ENCODE measurements around the gene PROCR. TPM values are rescaled to one million over a fixed set of nuclear protein-coding genes. Genes with fewer than 3 reads are reported as not detected.

PROCR gene
- total and polyA plus RNA-seq, 9 of the 15 experiments (the other 6 are each of a cell fraction or from before 2014, with no cell fraction given): 1.6 to 7.1 (median 4.0) TPM

GRCh38 chr20:35174458-35175216 lies 2.8 kb downstream of the PROCR start (continued):
- TF ChIP-seq GATAD2A (IDR thresholded peaks at IDR 0.05) (0 out of 2 replicates have a peak, but pooled peaks have one; percentile 41), KLF1 (tag; IDR thresholded peaks at IDR 0.05) (no peak), TBP (optimal IDR thresholded peaks at IDR 0.05; ENCODE audit: low read depth, low read length) (peak; percentile 54), RBFOX2 (IDR thresholded peaks at IDR 0.05; ENCODE audit: low read depth, low read length) (peak; percentile 83), ZNF76 (CRISPR knock-in tag; IDR thresholded peaks at IDR 0.05; ENCODE audit: borderline replicate concordance) (0 out of 2 replicates have a peak, but pooled peaks have one; percentile 32), NUFIP1 (IDR thresholded peaks at IDR 0.05; ENCODE audit: partially characterized antibody) (no peak), GATA2 (CRISPR knock-in tag; IDR thresholded peaks at IDR 0.05) (no peak), CTBP1 (IDR thresholded peaks at IDR 0.05; ENCODE audit: borderline replicate concordance) (peak; percentile 50; the same call in 1 of the 2 replicates), ATF1 (CRISPR knock-in tag; IDR thresholded peaks at IDR 0.05) (no peak), ATF1 (tag; IDR thresholded peaks at IDR 0.05) (peak; percentile 33; the same call in 1 of the 2 replicates), CXXC5 (CRISPR knock-in tag; IDR thresholded peaks at IDR 0.05) (peak; percentile 58; the same call in 1 of the 2 replicates), HDAC1 (IDR thresholded peaks at IDR 0.05) (peak in 1 of 2 experiments; percentile 52; a peak in 2 of 4 replicates), RB1 (IDR thresholded peaks at IDR 0.05; ENCODE audit: low read depth) (no peak), ZNF778 (CRISPR knock-in tag; IDR thresholded peaks at IDR 0.05) (no peak), ZBTB7A (IDR thresholded peaks at IDR 0.05; ENCODE audit: borderline replicate concordance, control insufficient read depth, low read depth, low read length) (0 out of 2 replicates have a peak, but pooled peaks have one; percentile 13), POLR2B (IDR thresholded peaks at IDR 0.05; ENCODE audit: low read depth, partially characterized antibody) (peak; percentile 41), AFF4 (CRISPR knock-in tag; IDR thresholded peaks at IDR 0.05) (no peak), HMG20A (CRISPR knock-in tag; conservative IDR thresholded peaks at IDR 0.05) (no peak), ILF3 (IDR thresholded peaks at IDR 0.05; ENCODE audit: borderline replicate concordance) (no peak), ZNF561 (CRISPR knock-in tag; conservative IDR thresholded peaks at IDR 0.05) (no peak), ELF1 (tag; IDR thresholded peaks at IDR 0.05) (no peak), ZNF175 (CRISPR knock-in tag; IDR thresholded peaks at IDR 0.05; ENCODE audit: low read depth) (no peak), MAZ (CRISPR knock-in tag; conservative IDR thresholded peaks at IDR 0.05 in 1 of 2, IDR thresholded peaks at IDR 0.05 in 1 of 2) (0 out of 4 replicates have a peak, but pooled peaks of 1 of the 2 experiments have one; percentile 19), SMARCA5 (IDR thresholded peaks at IDR 0.05) (no peak)
- TF ChIP-seq, protein P1, sequence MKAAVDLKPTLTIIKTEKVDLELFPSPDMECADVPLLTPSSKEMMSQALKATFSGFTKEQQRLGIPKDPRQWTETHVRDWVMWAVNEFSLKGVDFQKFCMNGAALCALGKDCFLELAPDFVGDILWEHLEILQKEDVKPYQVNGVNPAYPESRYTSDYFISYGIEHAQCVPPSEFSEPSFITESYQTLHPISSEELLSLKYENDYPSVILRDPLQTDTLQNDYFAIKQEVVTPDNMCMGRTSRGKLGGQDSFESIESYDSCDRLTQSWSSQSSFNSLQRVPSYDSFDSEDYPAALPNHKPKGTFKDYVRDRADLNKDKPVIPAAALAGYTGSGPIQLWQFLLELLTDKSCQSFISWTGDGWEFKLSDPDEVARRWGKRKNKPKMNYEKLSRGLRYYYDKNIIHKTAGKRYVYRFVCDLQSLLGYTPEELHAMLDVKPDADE (conservative IDR thresholded peaks at IDR 0.05; ENCODE audit: control insufficient read depth, low read depth, low read length): no peak
